ENCODE data around the gene ABO. TPM values are rescaled to one million over a fixed set of nuclear protein-coding genes. Genes with fewer than 3 reads are reported as not detected.

The ABO gene
- total and polyA plus RNA-seq, 10 of the 15 experiments (the other 5 are each of a cell fraction or from before 2014, with no cell fraction given), result 0.10 TPM; not detected in 9

GRCh38 chr9:133264235-133264764 lies 10.7 kb downstream of the ABO start:
- ATAC-seq (no peak), FAIRE-seq (no peak), DNase-seq (ENCODE audit: low read depth, low spot score) (no peak)
- Histone ChIP-seq H3K4me1 (ENCODE audit: control insufficient read depth, insufficient read depth, low read length) (no peaks in the 10 kb centered on the region), H3K79me2 (ENCODE audit: control insufficient read depth, insufficient read depth, low read length) (no peaks in the 10 kb centered on the region), H3K9ac (ENCODE audit: control insufficient read depth, insufficient read depth, low read length) (no peak overlapping the region), H3K27me3 (replicated peaks in 1 of 2; ENCODE audit: control insufficient read depth in 2 of 2, insufficient read depth in 2 of 2, low read length in 1 of 2) (no peaks in the 10 kb centered on the region; a peak in 1 of 4 replicates), H2AFZ (ENCODE audit: control insufficient read depth, low read depth, low read length) (no peak overlapping the region), H4K20me1 (ENCODE audit: control insufficient read depth, insufficient read depth) (no peaks in the 10 kb centered on the region), H3K27ac (ENCODE audit: control insufficient read depth, insufficient read depth) (no peak overlapping the region), H3K4me3 (no peak overlapping the region), H3K36me3 (ENCODE audit: control insufficient read depth in 2 of 2, insufficient read depth in 2 of 2, low read length in 1 of 2) (no peaks in the 10 kb centered on the region), H3K9me3 (replicated peaks; ENCODE audit: control insufficient read depth, insufficient read depth, low read length) (no peaks in the 10 kb centered on the region), H3K4me2 (ENCODE audit: control insufficient read depth, insufficient read depth) (no peak overlapping the region)
- intact Hi-C loops (cut with micrococcal nuclease; ENCODE audit: unreplicated experiment) (no loop called here), in situ Hi-C loops (cut with MboI) (no loop called here)
- ChIA-PET CTCF (interaction anchor here (1.2 kb wide), 1 partner anchor 26 kb away, joined by 4 read pairs; no protein-coding TSS in a partner anchor), RAD21 (ENCODE audit: unreplicated experiment) (no interaction called here), SMC1A (ENCODE audit: uncharacterized antibody, unreplicated experiment) (no interaction called here), POLR2A (no interaction called here)
- WGBS (ENCODE audit: insufficient coverage, insufficient replicate concordance, low lambda C conversion rate, missing lambda C conversion rate), result 68% methylated on average over 8 of the region's 8 CpGs
- BruUV-seq (replicated peaks), result no TSS peak
- TF ChIP-seq, protein P1, sequence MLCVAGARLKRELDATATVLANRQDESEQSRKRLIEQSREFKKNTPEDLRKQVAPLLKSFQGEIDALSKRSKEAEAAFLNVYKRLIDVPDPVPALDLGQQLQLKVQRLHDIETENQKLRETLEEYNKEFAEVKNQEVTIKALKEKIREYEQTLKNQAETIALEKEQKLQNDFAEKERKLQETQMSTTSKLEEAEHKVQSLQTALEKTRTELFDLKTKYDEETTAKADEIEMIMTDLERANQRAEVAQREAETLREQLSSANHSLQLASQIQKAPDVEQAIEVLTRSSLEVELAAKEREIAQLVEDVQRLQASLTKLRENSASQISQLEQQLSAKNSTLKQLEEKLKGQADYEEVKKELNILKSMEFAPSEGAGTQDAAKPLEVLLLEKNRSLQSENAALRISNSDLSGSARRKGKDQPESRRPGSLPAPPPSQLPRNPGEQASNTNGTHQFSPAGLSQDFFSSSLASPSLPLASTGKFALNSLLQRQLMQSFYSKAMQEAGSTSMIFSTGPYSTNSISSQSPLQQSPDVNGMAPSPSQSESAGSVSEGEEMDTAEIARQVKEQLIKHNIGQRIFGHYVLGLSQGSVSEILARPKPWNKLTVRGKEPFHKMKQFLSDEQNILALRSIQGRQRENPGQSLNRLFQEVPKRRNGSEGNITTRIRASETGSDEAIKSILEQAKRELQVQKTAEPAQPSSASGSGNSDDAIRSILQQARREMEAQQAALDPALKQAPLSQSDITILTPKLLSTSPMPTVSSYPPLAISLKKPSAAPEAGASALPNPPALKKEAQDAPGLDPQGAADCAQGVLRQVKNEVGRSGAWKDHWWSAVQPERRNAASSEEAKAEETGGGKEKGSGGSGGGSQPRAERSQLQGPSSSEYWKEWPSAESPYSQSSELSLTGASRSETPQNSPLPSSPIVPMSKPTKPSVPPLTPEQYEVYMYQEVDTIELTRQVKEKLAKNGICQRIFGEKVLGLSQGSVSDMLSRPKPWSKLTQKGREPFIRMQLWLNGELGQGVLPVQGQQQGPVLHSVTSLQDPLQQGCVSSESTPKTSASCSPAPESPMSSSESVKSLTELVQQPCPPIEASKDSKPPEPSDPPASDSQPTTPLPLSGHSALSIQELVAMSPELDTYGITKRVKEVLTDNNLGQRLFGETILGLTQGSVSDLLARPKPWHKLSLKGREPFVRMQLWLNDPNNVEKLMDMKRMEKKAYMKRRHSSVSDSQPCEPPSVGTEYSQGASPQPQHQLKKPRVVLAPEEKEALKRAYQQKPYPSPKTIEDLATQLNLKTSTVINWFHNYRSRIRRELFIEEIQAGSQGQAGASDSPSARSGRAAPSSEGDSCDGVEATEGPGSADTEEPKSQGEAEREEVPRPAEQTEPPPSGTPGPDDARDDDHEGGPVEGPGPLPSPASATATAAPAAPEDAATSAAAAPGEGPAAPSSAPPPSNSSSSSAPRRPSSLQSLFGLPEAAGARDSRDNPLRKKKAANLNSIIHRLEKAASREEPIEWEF (IDR thresholded peaks at IDR 0.05; ENCODE audit: insufficient replicate concordance, low read depth, low read length), result no peak
- TF ChIP-seq, protein P2, sequence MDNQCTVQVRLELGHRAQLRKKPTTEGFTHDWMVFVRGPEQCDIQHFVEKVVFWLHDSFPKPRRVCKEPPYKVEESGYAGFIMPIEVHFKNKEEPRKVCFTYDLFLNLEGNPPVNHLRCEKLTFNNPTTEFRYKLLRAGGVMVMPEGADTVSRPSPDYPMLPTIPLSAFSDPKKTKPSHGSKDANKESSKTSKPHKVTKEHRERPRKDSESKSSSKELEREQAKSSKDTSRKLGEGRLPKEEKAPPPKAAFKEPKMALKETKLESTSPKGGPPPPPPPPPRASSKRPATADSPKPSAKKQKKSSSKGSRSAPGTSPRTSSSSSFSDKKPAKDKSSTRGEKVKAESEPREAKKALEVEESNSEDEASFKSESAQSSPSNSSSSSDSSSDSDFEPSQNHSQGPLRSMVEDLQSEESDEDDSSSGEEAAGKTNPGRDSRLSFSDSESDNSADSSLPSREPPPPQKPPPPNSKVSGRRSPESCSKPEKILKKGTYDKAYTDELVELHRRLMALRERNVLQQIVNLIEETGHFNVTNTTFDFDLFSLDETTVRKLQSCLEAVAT (IDR thresholded peaks at IDR 0.05), result no peak
- TF ChIP-seq SREBF2 (IDR thresholded peaks at IDR 0.05; ENCODE audit: low read length), result no peak
- no peak for TF ChIP-seq CBX3 (IDR thresholded peaks at IDR 0.05; ENCODE audit: borderline replicate concordance, low read depth)
- no peak for TF ChIP-seq MTA2 (IDR thresholded peaks at IDR 0.05; ENCODE audit: low read depth)
- TF ChIP-seq ZNF217 (IDR thresholded peaks at IDR 0.05), result no peak
- TF ChIP-seq RAD51 (IDR thresholded peaks at IDR 0.05), result no peak
- TF ChIP-seq CHD4 (IDR thresholded peaks at IDR 0.05), result no peak
- no peak for TF ChIP-seq EED (IDR thresholded peaks at IDR 0.05; ENCODE audit: low read depth)
- no peak for TF ChIP-seq RFX5 (IDR thresholded peaks at IDR 0.05; ENCODE audit: low read depth, low read length)
- TF ChIP-seq WRNIP1 (IDR thresholded peaks at IDR 0.05; ENCODE audit: borderline replicate concordance, low read depth, low read length), result no peak
- TF ChIP-seq EGR1 (IDR thresholded peaks at IDR 0.05; ENCODE audit: borderline replicate concordance in 1 of 2, low read depth in 2 of 2, low read length in 2 of 2), result no peak
- TF ChIP-seq RELB (IDR thresholded peaks at IDR 0.05; ENCODE audit: low read depth), result no peak
- no peak for TF ChIP-seq POLR2A (IDR thresholded peaks at IDR 0.05; ENCODE audit: low read depth, low read length)
- no peak for TF ChIP-seq ZNF384 (IDR thresholded peaks at IDR 0.05; ENCODE audit: borderline replicate concordance, low read depth, low read length)
- no peak for TF ChIP-seq NR2C1 (IDR thresholded peaks at IDR 0.05)
- TF ChIP-seq PAX8 (IDR thresholded peaks at IDR 0.05), result no peak

Measured in GM12878 (cell line).